ENCODE measurements around the gene KRTAP20-3. TPM values are rescaled to one million over a fixed set of nuclear protein-coding genes. Genes with fewer than 3 reads are reported as not detected.

The KRTAP20-3 gene
- total RNA-seq, 4 donors from 2014 or later, result not detected

DNA sequence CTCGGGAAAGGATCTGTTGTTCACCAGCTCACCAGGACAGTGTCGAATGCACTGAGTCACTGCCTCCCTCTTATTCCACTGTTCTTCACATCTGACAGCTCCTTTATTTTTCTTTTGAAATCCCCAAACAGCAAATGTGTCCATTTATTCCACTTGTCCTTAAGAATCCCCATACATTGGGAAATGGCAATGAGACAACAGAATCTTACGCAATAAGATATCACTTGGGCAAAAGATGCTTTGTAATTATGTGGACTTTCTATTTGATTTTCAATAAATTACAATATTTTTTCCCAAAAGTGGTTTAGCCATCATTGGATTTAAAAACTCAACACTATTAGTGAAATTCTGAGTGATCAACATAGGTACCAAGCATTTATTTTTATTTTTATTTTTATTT lies 4.0 kb upstream of the KRTAP20-3 start:
- Histone ChIP-seq H3K36me3 (no peaks in the 10 kb centered on the region), H3K27me3 (no peaks in the 10 kb centered on the region), H3K4me3 (no peak overlapping the region), H3K27ac (no peak overlapping the region), H3K9me3 (no peaks in the 10 kb centered on the region), H3K4me1 (no peaks in the 10 kb centered on the region)
- DNase-seq, result no peak
- TF ChIP-seq POLR2A (IDR thresholded peaks at IDR 0.05), result no peak
- TF ChIP-seq, protein P1, sequence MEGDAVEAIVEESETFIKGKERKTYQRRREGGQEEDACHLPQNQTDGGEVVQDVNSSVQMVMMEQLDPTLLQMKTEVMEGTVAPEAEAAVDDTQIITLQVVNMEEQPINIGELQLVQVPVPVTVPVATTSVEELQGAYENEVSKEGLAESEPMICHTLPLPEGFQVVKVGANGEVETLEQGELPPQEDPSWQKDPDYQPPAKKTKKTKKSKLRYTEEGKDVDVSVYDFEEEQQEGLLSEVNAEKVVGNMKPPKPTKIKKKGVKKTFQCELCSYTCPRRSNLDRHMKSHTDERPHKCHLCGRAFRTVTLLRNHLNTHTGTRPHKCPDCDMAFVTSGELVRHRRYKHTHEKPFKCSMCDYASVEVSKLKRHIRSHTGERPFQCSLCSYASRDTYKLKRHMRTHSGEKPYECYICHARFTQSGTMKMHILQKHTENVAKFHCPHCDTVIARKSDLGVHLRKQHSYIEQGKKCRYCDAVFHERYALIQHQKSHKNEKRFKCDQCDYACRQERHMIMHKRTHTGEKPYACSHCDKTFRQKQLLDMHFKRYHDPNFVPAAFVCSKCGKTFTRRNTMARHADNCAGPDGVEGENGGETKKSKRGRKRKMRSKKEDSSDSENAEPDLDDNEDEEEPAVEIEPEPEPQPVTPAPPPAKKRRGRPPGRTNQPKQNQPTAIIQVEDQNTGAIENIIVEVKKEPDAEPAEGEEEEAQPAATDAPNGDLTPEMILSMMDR (IDR thresholded peaks at IDR 0.05), result no peak
- 59 to 65% methylated on average over 3 of the region's 3 CpGs for WGBS, 2 donors
- intact Hi-C loops (cut with DNase I), result no loop called here

DNA sequence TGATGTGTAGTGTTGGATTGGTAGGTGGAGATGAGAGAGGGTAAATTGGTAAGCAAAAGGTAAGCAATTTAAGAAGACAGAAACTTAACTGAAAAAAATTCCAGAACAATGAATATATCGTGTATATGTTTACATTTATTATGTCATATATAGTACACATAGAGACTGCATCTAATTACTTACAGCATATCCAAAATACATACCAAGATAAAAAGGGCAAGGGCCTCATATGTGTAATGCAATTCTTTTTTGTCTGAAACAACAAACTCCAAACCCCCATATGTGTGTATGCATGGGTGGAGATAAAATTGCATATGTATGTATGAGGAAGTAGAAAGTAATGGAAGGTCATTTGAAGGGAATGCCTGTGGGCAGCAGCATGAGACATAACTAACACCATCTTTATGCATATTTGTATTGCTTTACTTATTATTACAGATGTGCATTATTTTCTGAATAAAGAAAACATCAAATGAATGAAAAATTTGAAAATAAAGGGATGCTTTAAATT lies 4.3 kb downstream of the KRTAP20-3 start:
- intact Hi-C loops (cut with DNase I), result no loop called here
- 65 to 81% methylated on average over 1 of the region's 1 CpG for WGBS, 2 donors
- H3K4me3 ChIP-seq, result no peak overlapping the region
- H3K27ac ChIP-seq, result no peak overlapping the region
- no peaks in the 10 kb centered on the region for H3K4me1 ChIP-seq
- no peak for DNase-seq
- H3K36me3 ChIP-seq, result no peaks in the 10 kb centered on the region
- TF ChIP-seq POLR2A (IDR thresholded peaks at IDR 0.05), result no peak
- TF ChIP-seq, protein P1 (IDR thresholded peaks at IDR 0.05), result no peak
- no peaks in the 10 kb centered on the region for H3K9me3 ChIP-seq
- H3K27me3 ChIP-seq, result no peaks in the 10 kb centered on the region

DNA sequence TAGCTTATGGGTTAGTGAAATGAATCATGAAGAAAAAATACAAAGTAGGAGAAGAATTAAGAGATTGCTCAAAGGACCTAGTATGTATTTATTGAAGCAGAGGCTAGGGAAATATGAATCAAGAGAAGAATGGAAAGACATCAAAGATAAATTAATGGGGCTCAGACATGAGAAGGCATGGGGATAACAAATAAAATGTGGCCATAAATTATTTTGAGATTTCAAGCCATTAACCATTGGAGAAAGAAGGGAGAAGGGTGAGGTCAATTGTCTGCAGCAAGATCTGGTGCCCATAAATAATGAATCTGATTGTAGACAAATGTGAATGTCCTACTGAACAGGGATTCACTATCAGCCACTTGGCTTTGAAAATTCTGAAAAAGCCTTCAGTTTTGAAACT lies 10.2 kb downstream of the KRTAP20-3 start:
- intact Hi-C loops (cut with DNase I), result no loop called here
- DNase-seq, result no peak
- no peaks in the 10 kb centered on the region for H3K4me1 ChIP-seq
- H3K4me3 ChIP-seq, result no peak overlapping the region
- TF ChIP-seq, protein P1 (IDR thresholded peaks at IDR 0.05), result no peak
- TF ChIP-seq POLR2A (IDR thresholded peaks at IDR 0.05), result no peak
- no peaks in the 10 kb centered on the region for H3K36me3 ChIP-seq
- H3K27me3 ChIP-seq, result no peaks in the 10 kb centered on the region
- H3K27ac ChIP-seq, result no peak overlapping the region
- H3K9me3 ChIP-seq, result no peaks in the 10 kb centered on the region

DNA sequence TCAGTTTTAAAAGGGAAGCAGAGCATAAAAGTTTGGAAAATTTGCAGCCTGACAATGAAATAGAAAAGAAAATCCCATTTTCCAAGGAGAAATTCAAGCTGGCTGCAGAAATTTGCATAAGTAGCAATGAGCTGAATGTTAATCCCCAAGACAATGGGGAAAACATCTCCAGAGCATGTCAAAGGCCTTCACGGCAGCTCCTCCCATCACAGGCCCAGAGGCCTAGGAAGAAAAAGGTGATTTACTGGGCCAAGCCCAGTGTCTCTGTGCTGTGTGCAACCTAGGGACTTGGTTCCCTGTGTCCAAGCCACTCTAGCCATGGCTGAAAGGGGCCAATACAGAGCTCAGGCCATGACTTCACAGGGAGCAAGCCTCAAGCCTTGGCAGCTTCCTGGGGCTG lies 26.1 kb downstream of the KRTAP20-3 start:
- intact Hi-C loops (cut with DNase I), result no loop called here
- no peak overlapping the region for H3K4me3 ChIP-seq
- no peaks in the 10 kb centered on the region for H3K27me3 ChIP-seq
- 69 to 75% methylated on average over 1 of the region's 1 CpG for WGBS, 2 donors
- H3K27ac ChIP-seq, result no peak overlapping the region
- peaks cover 0 to 3% (median 0%) of the 10 kb centered on the region in 3 donors for H3K9me3 ChIP-seq
- H3K36me3 ChIP-seq, result no peaks in the 10 kb centered on the region
- no peak for DNase-seq
- no peak for TF ChIP-seq POLR2A (IDR thresholded peaks at IDR 0.05)
- TF ChIP-seq, protein P1 (IDR thresholded peaks at IDR 0.05), result no peak
- H3K4me1 ChIP-seq, result no peaks in the 10 kb centered on the region

DNA sequence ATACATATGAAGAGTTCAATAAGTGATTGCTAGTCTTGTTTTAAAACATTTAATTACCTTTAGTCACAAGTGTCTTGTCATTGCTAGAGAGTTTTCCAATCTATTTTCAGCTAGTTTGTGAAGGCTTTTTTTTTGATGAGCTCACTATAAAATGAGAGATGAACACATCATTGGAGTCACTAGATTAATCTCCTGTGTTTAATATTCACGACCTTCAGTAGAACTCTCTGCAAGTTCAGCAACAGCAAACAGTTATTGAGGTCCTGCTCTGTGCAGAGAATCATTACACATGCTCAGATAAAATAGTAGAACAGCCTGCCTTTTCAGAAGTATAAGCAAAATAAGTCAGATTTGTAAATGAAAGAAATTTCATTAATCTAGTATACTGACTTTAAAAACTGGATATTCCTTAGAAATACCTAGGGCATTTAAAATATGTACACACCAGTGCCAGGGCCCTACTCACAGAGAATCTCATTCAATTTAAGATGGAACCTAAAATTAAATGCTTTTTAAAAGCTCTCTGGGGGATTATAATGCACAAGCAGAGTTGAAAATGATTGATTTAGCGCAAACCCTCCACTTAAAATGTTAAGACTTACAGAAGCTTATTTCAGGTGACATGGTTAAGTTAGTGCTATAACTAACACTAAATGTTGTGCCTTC lies 30.5 kb downstream of the KRTAP20-3 start:
- 57 to 81% methylated on average over 2 of the region's 2 CpGs for WGBS, 2 donors
- Histone ChIP-seq H3K36me3 (no peaks in the 10 kb centered on the region), H3K4me1 (no peaks in the 10 kb centered on the region), H3K27ac (no peak overlapping the region), H3K4me3 (no peak overlapping the region), H3K9me3 (peaks cover 0 to 3% (median 0%) of the 10 kb centered on the region in 3 donors), H3K27me3 (no peaks in the 10 kb centered on the region)
- DNase-seq, result no peak
- intact Hi-C loops (cut with DNase I), result no loop called here
- TF ChIP-seq, protein P1 (IDR thresholded peaks at IDR 0.05), result no peak
- TF ChIP-seq POLR2A (IDR thresholded peaks at IDR 0.05), result no peak
